ENCODE results near the gene TGIF1. TPM values are rescaled to one million over a fixed set of nuclear protein-coding genes. Genes with fewer than 3 reads are reported as not detected.

TGIF1 gene
- total and polyA plus RNA-seq, 4 donors = 49.1 to 74.5 (median 58.4) TPM

- 79 to 94% methylated on average over 4 of the region's 4 CpGs for WGBS, 2 donors
Observed at GRCh38 chr18:3502650-3503049, 52.7 kb downstream of the TGIF1 start.

GRCh38 chr18:3504637-3505036, 54.7 kb downstream of the TGIF1 start:
- peaks cover 0 to 7% (median 1%) of the 10 kb centered on the region in 5 donors for H3K4me1 ChIP-seq (ENCODE audit: control insufficient read depth in 5 of 5, insufficient read depth in 5 of 5, low read length in 5 of 5)
- no peak for DNase-seq
- H3K27ac ChIP-seq (ENCODE audit: low read depth in 1 of 2, low read length in 1 of 2) = no peak overlapping the region
- H3K27me3 ChIP-seq (ENCODE audit: control insufficient read depth in 3 of 3, insufficient read depth in 3 of 3, low read length in 2 of 3) = peaks cover 0 to 21% (median 10%) of the 10 kb centered on the region in 3 donors
- TF ChIP-seq CTCF (IDR thresholded peaks at IDR 0.05; ENCODE audit: control extremely low read depth, extremely low read depth) = no peak
- H3K36me3 ChIP-seq (ENCODE audit: control insufficient read depth in 4 of 4, insufficient read depth in 4 of 4, low read length in 4 of 4) = no peaks in the 10 kb centered on the region
- H3K9ac ChIP-seq (ENCODE audit: insufficient read depth in 1 of 2, low read length in 2 of 2) = no peak overlapping the region
- no peak overlapping the region for H3K4me3 ChIP-seq
- H3K9me3 ChIP-seq (ENCODE audit: control insufficient read depth in 4 of 4, insufficient read depth in 3 of 4, low read length in 3 of 4) = no peaks in the 10 kb centered on the region
- ATAC-seq (ENCODE audit: insufficient read depth, low FRiP score) = no peak
- WGBS, 2 donors = 74 to 75% methylated on average over 5 of the region's 5 CpGs

More at GRCh38 chr18:3502650-3503049, 52.7 kb downstream of the TGIF1 start:
- ATAC-seq (ENCODE audit: insufficient read depth, low FRiP score) = no peak
- Histone ChIP-seq H3K4me1 (ENCODE audit: control insufficient read depth in 5 of 5, insufficient read depth in 5 of 5, low read length in 5 of 5) (peaks cover 0 to 8% (median 5%) of the 10 kb centered on the region in 5 donors), H3K9me3 (ENCODE audit: control insufficient read depth in 4 of 4, insufficient read depth in 3 of 4, low read length in 3 of 4) (no peaks in the 10 kb centered on the region), H3K27me3 (ENCODE audit: control insufficient read depth in 3 of 3, insufficient read depth in 3 of 3, low read length in 2 of 3) (peaks cover 0 to 29% (median 13%) of the 10 kb centered on the region in 3 donors), H3K27ac (ENCODE audit: low read depth in 1 of 2, low read length in 1 of 2) (no peak overlapping the region), H3K4me3 (no peak overlapping the region), H3K9ac (ENCODE audit: insufficient read depth in 1 of 2, low read length in 2 of 2) (no peak overlapping the region), H3K36me3 (ENCODE audit: control insufficient read depth in 4 of 4, insufficient read depth in 4 of 4, low read length in 4 of 4) (no peaks in the 10 kb centered on the region)
- TF ChIP-seq CTCF (IDR thresholded peaks at IDR 0.05; ENCODE audit: control extremely low read depth, extremely low read depth) = no peak
- DNase-seq = no peak

GRCh38 chr18:3508576-3509549, 58.9 kb downstream of the TGIF1 start:
- H3K36me3 ChIP-seq (ENCODE audit: control insufficient read depth in 4 of 4, insufficient read depth in 4 of 4, low read length in 4 of 4) = no peaks in the 10 kb centered on the region
- TF ChIP-seq CTCF (IDR thresholded peaks at IDR 0.05; ENCODE audit: control extremely low read depth, extremely low read depth) = no peak
- no peaks in the 10 kb centered on the region for H3K9me3 ChIP-seq (ENCODE audit: control insufficient read depth in 4 of 4, insufficient read depth in 3 of 4, low read length in 3 of 4)
- no peak overlapping the region for H3K4me3 ChIP-seq
- H3K27ac ChIP-seq (ENCODE audit: low read depth in 1 of 2, low read length in 1 of 2) = no peak overlapping the region
- DNase-seq (no peak), ATAC-seq (ENCODE audit: insufficient read depth, low FRiP score) (peak; percentile 34)
- H3K4me1 ChIP-seq (ENCODE audit: control insufficient read depth in 5 of 5, insufficient read depth in 5 of 5, low read length in 5 of 5) = peaks cover 0 to 8% (median 0%) of the 10 kb centered on the region in 5 donors
- WGBS, 2 donors = 72 to 79% methylated on average over 17 of the region's 17 CpGs
- H3K9ac ChIP-seq (ENCODE audit: insufficient read depth in 1 of 2, low read length in 2 of 2) = no peak overlapping the region
- H3K27me3 ChIP-seq (ENCODE audit: control insufficient read depth in 3 of 3, insufficient read depth in 3 of 3, low read length in 2 of 3) = peaks cover 0 to 4% (median 0%) of the 10 kb centered on the region in 3 donors

Other genes with a start within 250 kb of the TGIF1 start
- 1 to 10 TPM; 1.7 to 4.6 TPM for gene MYOM1, start 230.2 kb upstream of the TGIF1 start, total RNA-seq
- gene MYOM1, start 230.2 kb upstream of the TGIF1 start, polyA plus RNA-seq = under 1 TPM; 0.61 to 0.85 TPM
- 100 to 1,000 TPM; 321 to 403 TPM for gene MYL12A, start 202.4 kb upstream of the TGIF1 start, total RNA-seq
- gene MYL12A, start 202.4 kb upstream of the TGIF1 start, polyA plus RNA-seq = 100 to 1,000 TPM; 578 to 796 TPM
- gene MYL12B, start 188.0 kb upstream of the TGIF1 start, total RNA-seq = 100 to 1,000 TPM; 249 to 299 TPM
- 1,000 to 10,000 TPM in 1 of 2 donors, 100 to 1,000 TPM in 1; 538 to 1,047 TPM for gene MYL12B, start 188.0 kb upstream of the TGIF1 start, polyA plus RNA-seq

Data from lung (tissue), 12 donors.